ENCODE measurements around the gene ARHGAP10. TPM values are rescaled to one million over a fixed set of nuclear protein-coding genes. Genes with fewer than 3 reads are reported as not detected.

The ARHGAP10 gene
- total RNA-seq, 1 experiment from 2014 or later, result 11.7 TPM

DNA sequence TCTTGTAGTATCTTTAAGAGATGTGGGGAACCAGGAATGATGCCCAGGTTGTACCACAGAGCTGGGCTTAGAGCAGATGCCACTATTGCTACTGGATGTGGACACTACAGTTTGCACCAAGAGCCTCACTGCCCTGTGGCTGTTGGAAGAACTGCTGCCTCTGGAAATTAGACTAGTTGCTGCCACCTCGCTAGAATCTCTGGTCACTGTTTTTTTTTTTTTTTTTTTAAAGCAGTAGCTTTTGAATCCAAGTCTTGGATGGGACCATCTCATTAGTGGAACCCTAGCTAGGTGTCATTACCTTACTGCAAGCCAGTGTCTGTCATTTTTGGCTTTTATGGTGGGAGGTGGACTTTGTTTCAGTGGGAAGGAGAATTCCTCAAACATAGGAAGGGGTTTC is 105.5 kb downstream of the ARHGAP10 start:
- ChIA-PET CTCF (interaction anchor here (0.5 to 0.6 kb wide), 3 partner anchors 31 to 1171 kb away, joined by 3 to 5 read pairs (median 4); no protein-coding TSS in a partner anchor), POLR2A (no interaction called here)
- TF ChIP-seq SIN3A (IDR thresholded peaks at IDR 0.05; ENCODE audit: borderline replicate concordance, insufficient read depth, low read depth, low read length), result no peak
- no peak for TF ChIP-seq POLR2AphosphoS5 (IDR thresholded peaks at IDR 0.05; ENCODE audit: low read depth, low read length)
- TF ChIP-seq REST (IDR thresholded peaks at IDR 0.05; ENCODE audit: insufficient read depth in 1 of 2, low read depth in 2 of 2, low read length in 1 of 2), result no peak
- TF ChIP-seq, protein P1, sequence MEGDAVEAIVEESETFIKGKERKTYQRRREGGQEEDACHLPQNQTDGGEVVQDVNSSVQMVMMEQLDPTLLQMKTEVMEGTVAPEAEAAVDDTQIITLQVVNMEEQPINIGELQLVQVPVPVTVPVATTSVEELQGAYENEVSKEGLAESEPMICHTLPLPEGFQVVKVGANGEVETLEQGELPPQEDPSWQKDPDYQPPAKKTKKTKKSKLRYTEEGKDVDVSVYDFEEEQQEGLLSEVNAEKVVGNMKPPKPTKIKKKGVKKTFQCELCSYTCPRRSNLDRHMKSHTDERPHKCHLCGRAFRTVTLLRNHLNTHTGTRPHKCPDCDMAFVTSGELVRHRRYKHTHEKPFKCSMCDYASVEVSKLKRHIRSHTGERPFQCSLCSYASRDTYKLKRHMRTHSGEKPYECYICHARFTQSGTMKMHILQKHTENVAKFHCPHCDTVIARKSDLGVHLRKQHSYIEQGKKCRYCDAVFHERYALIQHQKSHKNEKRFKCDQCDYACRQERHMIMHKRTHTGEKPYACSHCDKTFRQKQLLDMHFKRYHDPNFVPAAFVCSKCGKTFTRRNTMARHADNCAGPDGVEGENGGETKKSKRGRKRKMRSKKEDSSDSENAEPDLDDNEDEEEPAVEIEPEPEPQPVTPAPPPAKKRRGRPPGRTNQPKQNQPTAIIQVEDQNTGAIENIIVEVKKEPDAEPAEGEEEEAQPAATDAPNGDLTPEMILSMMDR (IDR thresholded peaks at IDR 0.05), result no peak
- TF ChIP-seq TCF7L2 (IDR thresholded peaks at IDR 0.05; ENCODE audit: low read depth, low read length), result no peak
- H3K27ac ChIP-seq (ENCODE audit: low read length), result no peak overlapping the region
- DNase-seq (ENCODE audit: low read depth, low spot score) (no peak), ATAC-seq (no peak)
- H3K4me3 ChIP-seq (ENCODE audit: low read depth in 2 of 2, low read length in 2 of 2), result no peak overlapping the region
- H3K4me1 ChIP-seq (ENCODE audit: control insufficient read depth, insufficient read depth, low read length), result no peaks in the 10 kb centered on the region
- in situ Hi-C loops (cut with HindIII; ENCODE audit: low pct_unique_long_range_greater_than_20kb, low sequenced_read_pairs), result no loop called here
- intact Hi-C loops (cut with micrococcal nuclease; ENCODE audit: unreplicated experiment), result no loop called here
- no TSS peak for BruUV-seq (replicated peaks)
- no peaks in the 10 kb centered on the region for H3K27me3 ChIP-seq (ENCODE audit: control insufficient read depth, insufficient read depth, low read length)
- H3K9me3 ChIP-seq (ENCODE audit: control insufficient read depth, insufficient read depth, low read depth, low read length), result no peaks in the 10 kb centered on the region
- no peaks in the 10 kb centered on the region for H3K36me3 ChIP-seq (ENCODE audit: control insufficient read depth, insufficient read depth, low read length)

- DNase-seq (ENCODE audit: low read depth, low spot score), result no peak
- TF ChIP-seq POLR2AphosphoS5 (IDR thresholded peaks at IDR 0.05; ENCODE audit: low read depth, low read length) (no peak), SIN3A (IDR thresholded peaks at IDR 0.05; ENCODE audit: borderline replicate concordance, insufficient read depth, low read depth, low read length) (no peak), REST (IDR thresholded peaks at IDR 0.05; ENCODE audit: insufficient read depth in 1 of 2, low read depth in 2 of 2, low read length in 1 of 2) (no peak), TCF7L2 (IDR thresholded peaks at IDR 0.05; ENCODE audit: low read depth, low read length) (no peak)
- TF ChIP-seq, protein P1 (IDR thresholded peaks at IDR 0.05), result no peak
- CTCF ChIA-PET, result interaction anchor here (0.6 to 0.7 kb wide), 2 partner anchors 852 to 1171 kb away, joined by 4 read pairs; no protein-coding TSS in a partner anchor
- intact Hi-C loops (cut with micrococcal nuclease; ENCODE audit: unreplicated experiment) (no loop called here), in situ Hi-C loops (cut with HindIII; ENCODE audit: low pct_unique_long_range_greater_than_20kb, low sequenced_read_pairs) (no loop called here)
- Histone ChIP-seq H3K27ac (ENCODE audit: low read length) (no peak overlapping the region), H3K4me3 (ENCODE audit: low read depth in 2 of 2, low read length in 2 of 2) (no peak overlapping the region), H3K9me3 (ENCODE audit: control insufficient read depth, insufficient read depth, low read depth, low read length) (no peaks in the 10 kb centered on the region), H3K36me3 (ENCODE audit: control insufficient read depth, insufficient read depth, low read length) (no peaks in the 10 kb centered on the region), H3K4me1 (ENCODE audit: control insufficient read depth, insufficient read depth, low read length) (no peaks in the 10 kb centered on the region), H3K27me3 (ENCODE audit: control insufficient read depth, insufficient read depth, low read length) (no peaks in the 10 kb centered on the region)
- no peak for ATAC-seq
- no TSS peak for BruUV-seq (replicated peaks)
- POLR2A ChIA-PET, result no interaction called here
These were observed 106.0 kb downstream of the ARHGAP10 start for GRCh38 chr4:147837854-147838253.

Data from Panc1 (cell line).